Esophagus squamous epithelium (tissue), 5 donors: ENCODE results near the gene RSBN1L. TPM values are rescaled to one million over a fixed set of nuclear protein-coding genes. Genes with fewer than 3 reads are reported as not detected.
A peak's percentile ranks its signal among the peaks of the same experiment; 100 is the strongest.
"Not testable (repeated sequence)": the region's sequence is repeated elsewhere in the genome, so short reads cannot be mapped to it uniquely, and the experiment has no call there.

Experiments used
- DNase-seq: peaks from one replicate; lab custom pipeline; 2025; lab: John Stamatoyannopoulos, UW
- H3K27ac ChIP-seq, 4 donors: fragments of 200-600 bp; sonication (generic); one replicate each; pipeline ENCODE4 v1.5.1; 2016 to 2019; ENCODE audit warnings: mild to moderate bottlenecking in 1 of 4
- H3K27me3 ChIP-seq, 4 donors: fragments of 200-600 bp; sonication (generic); 1 replicate in 3 of 4; 2 replicates in 1 of 4; pipeline versions ENCODE4 v1.5.1 to v1.6.0; 2017 to 2021; ENCODE audit warnings: antibody characterized with exemption in 1 of 4
- H3K36me3 ChIP-seq, 3 donors: fragments of 200-600 bp; sonication (generic); one replicate each; pipeline ENCODE4 v1.5.1; 2016 to 2019
- H3K4me1 ChIP-seq, 3 donors: fragments of 200-600 bp; sonication (generic); one replicate each; pipeline ENCODE4 v1.5.1; 2017 to 2019
- H3K4me3 ChIP-seq, 4 donors: fragments of 200-600 bp; sonication (generic); 1 replicate in 3 of 4; 2 replicates in 1 of 4; pipeline ENCODE4 v1.5.1; 2016 to 2019; ENCODE audit warnings: mild to moderate bottlenecking in 2 of 4, moderate library complexity in 1 of 4
- H3K9me3 ChIP-seq, 3 donors: fragments of 200-600 bp; sonication (generic); one replicate each; pipeline ENCODE4 v1.5.1; 2016 to 2019
- CTCF ChIP-seq, 6 experiments: fragments of 450-650 bp in 4 of 6; fragments of 200-600 bp in 2 of 6; sonication (generic) in 2 of 6; IDR thresholded peaks; one replicate each; pipeline ENCODE4 v1.5.1; 2016 to 2019; ENCODE audit warnings: antibody characterized with exemption in 6 of 6, mild to moderate bottlenecking in 4 of 6, moderate library complexity in 4 of 6
- POLR2A ChIP-seq, 4 donors: fragments of 450-650 bp; IDR thresholded peaks; one replicate each; pipeline ENCODE4 v1.6.1; 2017; ENCODE audit warnings: antibody characterized with exemption in 4 of 4, mild to moderate bottlenecking in 4 of 4, moderate library complexity in 3 of 4
- WGBS, 2 donors: methylation state at CpG; one replicate each; pipeline ENCODE4 v1.1.5; 2018; 5-methylcytosine and 5-hydroxymethylcytosine counted together
- intact Hi-C: fragments of 100-400 bp; cut with DNase I; formaldehyde crosslinking; loops from one replicate; pipeline ENCODE4 v1.15.0; 2022
- total RNA-seq, 4 donors: library from RNA; depleted of rRNA; stranded (reverse); fragments of >200 nt; gene quantifications; one replicate each; pipeline ENCODE4 v1.1.0, GENCODE V29; 2016
- donor health status: DM: yes; HTN: yes; CAD: no.

RSBN1L gene
- total RNA-seq, 4 donors from 2014 or later = 10.8 to 22.9 (median 14.1) TPM

- no peak for TF ChIP-seq CTCF (IDR thresholded peaks at IDR 0.05)
- no peak for TF ChIP-seq POLR2A (IDR thresholded peaks at IDR 0.05)
- no peak for DNase-seq
- intact Hi-C loops = no loop called here
- peak overlapping the region in 2 of 4 donors; percentile 33 to 99 for H3K4me3 ChIP-seq
- peaks cover 0 to 78% (median 17%) of the 10 kb centered on the region in 3 donors for H3K4me1 ChIP-seq
- no peaks in the 10 kb centered on the region for H3K9me3 ChIP-seq
- 27 to 33% methylated on average over 2 of the region's 2 CpGs for WGBS, 2 donors
- peak overlapping the region in 3 of 4 donors; percentile 19 to 100 (median 99) for H3K27ac ChIP-seq
- no peaks in the 10 kb centered on the region for H3K27me3 ChIP-seq
- peaks cover 0 to 5% (median 0%) of the 10 kb centered on the region in 3 donors for H3K36me3 ChIP-seq
These were observed 2.8 kb downstream of the RSBN1L start for GRCh38 chr7:77699056-77699455.

- WGBS, 2 donors = 54 to 71% methylated on average over 1 to 2 of the region's 2 CpGs
- DNase-seq = no peak
- no peak overlapping the region for H3K4me3 ChIP-seq
- H3K27ac ChIP-seq = peak overlapping the region in 2 of 4 donors; percentile 0 to 15
- H3K27me3 ChIP-seq = no peaks in the 10 kb centered on the region
- peaks cover 0 to 65% (median 11%) of the 10 kb centered on the region in 3 donors for H3K4me1 ChIP-seq
- intact Hi-C loops = no loop called here
- TF ChIP-seq POLR2A (IDR thresholded peaks at IDR 0.05) (no peak), CTCF (IDR thresholded peaks at IDR 0.05) (no peak)
- no peaks in the 10 kb centered on the region for H3K9me3 ChIP-seq
- H3K36me3 ChIP-seq = peaks cover 0 to 16% (median 0%) of the 10 kb centered on the region in 3 donors
These were observed 6.3 kb downstream of the RSBN1L start for GRCh38 chr7:77702513-77702912.

GRCh38 chr7:77702968-77703472 lies 6.8 kb downstream of the RSBN1L start:
- intact Hi-C loops = no loop called here
- H3K4me3 ChIP-seq = no peak overlapping the region
- H3K27ac ChIP-seq = peak overlapping the region in 2 of 4 donors; percentile 0 to 15
- H3K27me3 ChIP-seq = no peaks in the 10 kb centered on the region
- peaks cover 0 to 60% (median 11%) of the 10 kb centered on the region in 3 donors for H3K4me1 ChIP-seq
- TF ChIP-seq POLR2A (IDR thresholded peaks at IDR 0.05) (no peak), CTCF (IDR thresholded peaks at IDR 0.05) (no peak)
- peaks cover 0 to 16% (median 0%) of the 10 kb centered on the region in 3 donors for H3K36me3 ChIP-seq
- WGBS, 2 donors = 70 to 81% methylated on average over 3 of the region's 3 CpGs
- H3K9me3 ChIP-seq = no peaks in the 10 kb centered on the region
- no peak for DNase-seq

GRCh38 chr7:77703669-77704068 lies 7.4 kb downstream of the RSBN1L start:
- peaks cover 0 to 53% (median 9%) of the 10 kb centered on the region in 3 donors for H3K4me1 ChIP-seq
- DNase-seq = not testable (repeated sequence)

GRCh38 chr7:77707504-77707992 lies 11.3 kb downstream of the RSBN1L start:
- Histone ChIP-seq H3K4me1 (peaks cover 0 to 21% (median 4%) of the 10 kb centered on the region in 3 donors), H3K27ac (no peak overlapping the region), H3K27me3 (no peaks in the 10 kb centered on the region), H3K36me3 (peaks cover 0 to 25% (median 0%) of the 10 kb centered on the region in 3 donors), H3K9me3 (no peaks in the 10 kb centered on the region), H3K4me3 (no peak overlapping the region)
- no peak for DNase-seq
- TF ChIP-seq POLR2A (IDR thresholded peaks at IDR 0.05) (no peak), CTCF (IDR thresholded peaks at IDR 0.05) (no peak)
- intact Hi-C loops = no loop called here
- WGBS, 2 donors = 86 to 87% methylated on average over 1 of the region's 1 CpG

More at GRCh38 chr7:77703669-77704068, 7.4 kb downstream of the RSBN1L start:
- intact Hi-C loops, H3K9me3 ChIP-seq, H3K27ac ChIP-seq, H3K27me3 ChIP-seq, H3K4me3 ChIP-seq: not testable (repeated sequence)
- whole genome bisulfite sequencing, 2 donors = 79 to 82% methylated on average over 5 to 9 of the region's 9 CpGs
- peaks cover 0 to 16% (median 0%) of the 10 kb centered on the region in 3 donors for H3K36me3 ChIP-seq
